ENCODE results near the gene C19orf73.

Gene C19orf73, protein sequence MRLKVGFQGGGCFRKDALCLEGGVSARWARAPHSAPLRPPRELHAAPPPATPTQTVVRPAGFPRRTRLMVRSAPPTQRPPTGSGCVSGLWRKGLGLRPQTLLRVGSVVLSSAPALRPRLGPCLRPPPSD

DNA sequence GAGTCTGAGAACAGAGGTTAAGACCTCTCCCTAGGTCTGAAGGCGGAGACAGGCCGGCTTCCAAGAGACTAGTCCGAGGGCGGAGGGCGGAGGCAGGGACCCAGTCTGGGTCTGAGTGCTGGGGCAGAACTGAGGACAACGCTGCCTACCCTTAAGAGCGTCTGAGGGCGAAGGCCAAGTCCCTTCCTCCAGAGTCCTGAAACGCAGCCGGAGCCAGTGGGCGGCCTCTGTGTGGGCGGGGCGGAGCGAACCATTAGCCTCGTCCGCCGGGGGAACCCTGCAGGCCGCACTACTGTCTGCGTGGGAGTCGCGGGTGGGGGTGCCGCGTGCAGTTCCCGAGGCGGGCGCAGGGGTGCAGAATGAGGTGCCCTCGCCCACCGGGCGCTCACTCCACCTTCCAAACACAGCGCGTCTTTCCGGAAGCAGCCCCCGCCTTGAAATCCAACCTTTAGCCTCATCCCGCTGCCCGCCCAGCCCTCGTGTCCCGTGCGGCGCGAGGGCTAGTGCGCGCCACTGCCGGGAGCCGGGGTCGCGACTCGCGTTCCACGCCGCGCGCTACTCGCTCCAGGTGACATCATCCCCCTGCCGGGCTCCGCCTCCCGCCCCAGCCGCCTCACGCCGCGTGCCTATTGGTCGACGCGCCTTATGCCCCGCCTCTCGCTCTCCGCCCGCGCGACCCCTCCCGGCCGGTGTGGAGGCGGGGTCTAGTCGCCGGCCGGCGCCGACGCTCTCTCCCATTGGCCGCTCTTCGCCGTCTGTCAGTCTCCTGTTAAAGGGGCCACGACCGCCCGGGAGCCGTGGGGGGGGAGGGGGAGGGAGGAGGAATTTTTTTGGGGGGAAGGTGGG lies at the start of gene C19orf73:
TSS of gene C19orf73 (minus strand) at position 579 of the 846 bp plus-strand sequence. CDS start at position 458, 121 bp downstream.
- TF ChIP-seq, protein P1, sequence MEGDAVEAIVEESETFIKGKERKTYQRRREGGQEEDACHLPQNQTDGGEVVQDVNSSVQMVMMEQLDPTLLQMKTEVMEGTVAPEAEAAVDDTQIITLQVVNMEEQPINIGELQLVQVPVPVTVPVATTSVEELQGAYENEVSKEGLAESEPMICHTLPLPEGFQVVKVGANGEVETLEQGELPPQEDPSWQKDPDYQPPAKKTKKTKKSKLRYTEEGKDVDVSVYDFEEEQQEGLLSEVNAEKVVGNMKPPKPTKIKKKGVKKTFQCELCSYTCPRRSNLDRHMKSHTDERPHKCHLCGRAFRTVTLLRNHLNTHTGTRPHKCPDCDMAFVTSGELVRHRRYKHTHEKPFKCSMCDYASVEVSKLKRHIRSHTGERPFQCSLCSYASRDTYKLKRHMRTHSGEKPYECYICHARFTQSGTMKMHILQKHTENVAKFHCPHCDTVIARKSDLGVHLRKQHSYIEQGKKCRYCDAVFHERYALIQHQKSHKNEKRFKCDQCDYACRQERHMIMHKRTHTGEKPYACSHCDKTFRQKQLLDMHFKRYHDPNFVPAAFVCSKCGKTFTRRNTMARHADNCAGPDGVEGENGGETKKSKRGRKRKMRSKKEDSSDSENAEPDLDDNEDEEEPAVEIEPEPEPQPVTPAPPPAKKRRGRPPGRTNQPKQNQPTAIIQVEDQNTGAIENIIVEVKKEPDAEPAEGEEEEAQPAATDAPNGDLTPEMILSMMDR (IDR thresholded peaks at IDR 0.05; ENCODE audit: borderline replicate concordance, insufficient read depth, low read depth, low read length) = 0 out of 2 replicates have a peak, but pooled peaks have one; percentile 5
- H3K4me3 ChIP-seq (ENCODE audit: low read depth, low read length) = peak within 1 kb of the TSS; percentile 71

DNA sequence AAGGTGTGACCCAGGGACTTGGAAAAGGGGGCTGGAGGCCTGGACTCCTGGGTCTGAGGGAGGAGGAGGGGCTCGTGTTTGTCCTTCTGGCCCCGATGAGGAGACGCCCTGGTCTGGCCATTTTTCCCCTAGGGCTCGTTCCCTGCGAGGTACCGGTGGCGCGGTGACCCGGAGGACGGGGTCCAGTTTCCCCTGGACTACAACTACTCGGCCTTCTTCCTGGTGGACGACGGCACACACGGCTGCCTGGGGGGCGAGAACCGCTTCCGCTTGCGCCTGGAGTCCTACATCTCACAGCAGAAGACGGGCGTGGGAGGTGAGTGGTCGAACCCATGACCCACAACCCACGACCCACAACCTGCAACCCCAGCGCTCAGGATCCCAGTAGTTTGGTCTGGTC lies 49.5 kb upstream of the C19orf73 start:
- TF ChIP-seq, protein P1 (IDR thresholded peaks at IDR 0.05; ENCODE audit: borderline replicate concordance, insufficient read depth, low read depth, low read length) = no peak
- no peak overlapping the region for H3K4me3 ChIP-seq (ENCODE audit: low read depth, low read length)

DNA sequence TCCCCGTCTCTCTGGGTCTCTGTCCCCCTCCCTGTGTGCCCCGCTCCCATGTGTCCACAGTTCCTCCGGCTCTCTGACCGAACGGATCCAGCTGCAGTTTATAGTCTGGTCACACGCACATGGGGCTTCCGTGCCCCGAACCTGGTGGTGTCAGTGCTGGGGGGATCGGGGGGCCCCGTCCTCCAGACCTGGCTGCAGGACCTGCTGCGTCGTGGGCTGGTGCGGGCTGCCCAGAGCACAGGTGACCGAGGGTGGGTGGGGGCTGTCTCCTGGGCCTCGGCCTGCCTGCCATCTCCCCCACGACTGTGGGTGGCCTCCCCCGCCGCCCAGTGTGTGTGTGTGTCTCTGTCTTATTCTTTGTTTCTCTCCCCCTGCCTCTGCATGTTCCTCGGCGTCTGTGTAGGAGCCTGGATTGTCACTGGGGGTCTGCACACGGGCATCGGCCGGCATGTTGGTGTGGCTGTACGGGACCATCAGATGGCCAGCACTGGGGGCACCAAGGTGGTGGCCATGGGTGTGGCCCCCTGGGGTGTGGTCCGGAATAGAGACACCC lies 49.0 kb upstream of the C19orf73 start:
- TF ChIP-seq, protein P1 (IDR thresholded peaks at IDR 0.05; ENCODE audit: borderline replicate concordance, insufficient read depth, low read depth, low read length) = no peak
- H3K4me3 ChIP-seq (ENCODE audit: low read depth, low read length) = no peak overlapping the region

DNA sequence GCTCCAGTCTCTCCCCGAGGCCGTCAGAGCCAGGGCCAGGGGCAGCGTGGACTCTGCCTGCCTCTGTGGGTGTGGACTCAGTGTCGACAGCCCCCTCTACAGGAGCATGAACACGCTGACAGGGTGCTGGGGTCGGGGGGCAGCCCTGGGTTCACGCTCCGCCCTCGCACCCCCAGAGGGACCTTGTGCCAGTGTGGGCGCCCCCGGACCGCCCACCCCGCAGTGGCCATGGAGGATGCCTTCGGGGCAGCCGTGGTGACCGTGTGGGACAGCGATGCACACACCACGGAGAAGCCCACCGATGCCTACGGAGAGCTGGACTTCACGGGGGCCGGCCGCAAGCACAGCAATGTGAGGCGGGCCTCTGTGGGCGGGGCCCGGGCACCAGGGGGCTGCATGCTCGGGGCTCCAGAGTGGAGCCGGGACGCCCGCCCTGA lies 46.9 kb upstream of the C19orf73 start:
- TF ChIP-seq, protein P1 (IDR thresholded peaks at IDR 0.05; ENCODE audit: borderline replicate concordance, insufficient read depth, low read depth, low read length) = no peak
- no peak overlapping the region for H3K4me3 ChIP-seq (ENCODE audit: low read depth, low read length)

DNA sequence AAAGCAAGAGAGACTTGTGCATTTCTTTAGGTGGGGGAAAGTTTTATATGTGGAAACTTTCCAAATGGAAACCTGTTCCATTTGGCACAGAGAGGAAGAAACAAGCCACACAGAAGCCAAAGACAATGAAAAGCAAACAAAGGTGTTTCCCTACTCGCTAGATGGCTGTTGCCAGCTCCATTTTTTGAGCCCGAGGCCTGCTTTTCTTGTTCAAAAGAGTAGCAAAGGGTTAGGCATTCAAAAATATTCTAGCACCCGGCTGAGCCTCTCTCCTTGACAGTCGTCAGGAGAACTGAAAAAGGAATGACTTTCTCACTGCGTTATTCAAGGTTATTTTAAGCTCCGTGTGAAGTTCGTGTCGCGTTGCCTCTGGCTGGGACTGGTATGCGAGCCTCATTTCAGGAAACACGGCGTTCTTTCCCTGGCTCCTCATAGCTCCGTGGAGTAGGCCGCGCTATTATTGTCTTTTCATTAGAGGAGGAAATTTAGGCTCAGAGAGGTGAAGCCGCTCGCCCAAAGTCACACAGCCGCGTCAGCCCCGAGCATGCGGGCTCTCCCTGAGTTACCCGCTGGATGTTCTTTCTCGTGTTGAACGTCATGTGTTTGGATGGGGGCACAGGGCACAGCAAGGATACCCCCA lies 46.3 kb upstream of the C19orf73 start:
- H3K4me3 ChIP-seq (ENCODE audit: low read depth, low read length) = no peak overlapping the region

DNA sequence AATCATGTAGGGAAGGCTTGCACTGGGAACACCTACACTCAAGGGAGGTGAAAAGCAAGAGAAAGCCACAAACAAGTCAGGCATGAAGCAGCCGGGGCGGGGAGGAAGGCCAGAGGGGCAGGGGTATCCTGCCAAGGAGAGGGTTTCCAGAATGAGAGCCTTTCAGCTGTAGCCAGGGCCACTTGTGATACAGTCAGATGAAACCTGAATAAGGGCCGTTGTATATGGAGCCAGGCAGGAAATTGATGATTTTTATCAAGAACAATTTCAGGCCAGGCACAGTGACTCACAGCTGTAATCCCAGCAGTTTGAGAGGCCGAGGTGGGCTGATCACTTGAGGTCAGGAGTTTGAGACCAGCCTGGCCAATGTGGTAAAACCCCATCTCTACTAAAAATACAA lies 43.0 kb upstream of the C19orf73 start:
- TF ChIP-seq, protein P1 (IDR thresholded peaks at IDR 0.05; ENCODE audit: borderline replicate concordance, insufficient read depth, low read depth, low read length) = no peak
- H3K4me3 ChIP-seq (ENCODE audit: low read depth, low read length) = no peak overlapping the region

More for the DNA sequence above, 46.3 kb upstream of the C19orf73 start:
- TF ChIP-seq, protein P1 (IDR thresholded peaks at IDR 0.05; ENCODE audit: borderline replicate concordance, insufficient read depth, low read depth, low read length) = no peak
